TTC549 (cell line): ENCODE measurements around the gene CLEC4C.
"Not testable (repeated sequence)": the region's sequence is repeated elsewhere in the genome, so short reads cannot be mapped to it uniquely, and the experiment has no call there.

Experiments used
- FAIRE-seq: peaks from 2 replicates; lab custom pipeline; 2012; peaks lifted over from hg19 to GRCh38; lab: Jason Lieb, UNC

CLEC4C gene, protein sequence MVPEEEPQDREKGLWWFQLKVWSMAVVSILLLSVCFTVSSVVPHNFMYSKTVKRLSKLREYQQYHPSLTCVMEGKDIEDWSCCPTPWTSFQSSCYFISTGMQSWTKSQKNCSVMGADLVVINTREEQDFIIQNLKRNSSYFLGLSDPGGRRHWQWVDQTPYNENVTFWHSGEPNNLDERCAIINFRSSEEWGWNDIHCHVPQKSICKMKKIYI

GRCh38 chr12:7747246-7747645, at the start of gene CLEC4C:
Gene CLEC4C (minus strand): TSS chr12:7747375. CDS start chr12:7747348, 27 bp downstream.
- no peak for FAIRE-seq

GRCh38 chr12:7793211-7793610, 46.0 kb upstream of the CLEC4C start:
- no peak for FAIRE-seq

- not testable (repeated sequence) for FAIRE-seq
Observed at GRCh38 chr12:7788884-7789528, 41.8 kb upstream of the CLEC4C start, which contains the start of gene NANOG. Gene NANOG (plus strand): TSS chr12:7789402. CDS start chr12:7789615, 213 bp downstream.

DNA sequence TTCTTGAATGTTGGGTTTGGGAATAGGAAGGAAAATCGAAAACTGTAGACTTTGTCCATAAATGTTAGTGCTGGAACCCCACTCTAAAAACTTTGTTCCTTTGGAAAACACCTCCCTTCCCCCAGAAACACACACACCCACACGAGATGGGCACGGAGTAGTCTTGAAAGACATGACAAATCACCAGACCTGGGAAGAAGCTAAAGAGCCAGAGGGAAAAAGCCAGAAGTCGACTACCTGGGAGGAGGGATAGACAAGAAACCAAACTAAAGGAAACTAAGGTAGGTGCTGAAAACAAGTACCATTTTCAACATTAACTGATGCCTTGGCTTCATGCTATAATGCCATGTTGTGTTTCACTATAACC, 41.1 kb upstream of the CLEC4C start:
- FAIRE-seq = no peak

DNA sequence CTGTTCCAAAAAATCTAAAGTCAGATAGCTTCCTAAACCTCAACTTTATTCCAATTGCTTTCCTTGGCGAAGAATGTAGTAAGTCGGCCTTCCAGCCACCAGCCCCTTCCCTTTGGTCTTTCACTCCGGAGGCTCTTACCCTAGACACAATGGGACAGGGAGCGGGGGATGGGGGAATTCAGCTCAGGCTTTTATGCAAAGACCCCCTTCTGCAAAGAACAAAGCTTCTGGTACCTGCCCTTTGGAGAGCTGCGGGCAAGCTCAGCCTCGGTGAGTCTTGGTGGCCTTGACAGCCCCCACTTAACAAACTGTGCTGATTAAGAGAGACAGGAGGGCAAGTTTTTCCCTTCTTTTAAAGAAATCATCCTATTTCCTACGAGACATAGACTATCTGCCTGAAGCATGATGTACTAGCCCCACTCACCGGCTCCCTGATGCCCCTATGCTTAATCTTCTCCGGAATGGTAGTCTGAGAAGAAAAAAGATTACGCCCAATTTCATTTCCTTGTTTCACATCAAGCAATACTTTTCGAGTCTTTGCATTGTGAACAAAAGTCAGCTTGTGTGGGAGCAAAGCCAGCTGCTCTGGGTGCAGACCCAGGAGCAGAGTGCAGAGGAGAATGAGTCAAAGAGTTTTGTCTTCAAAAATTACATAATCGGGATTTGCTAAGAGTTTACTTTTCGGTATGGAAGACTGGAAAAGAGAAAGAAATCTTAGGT, 40.6 kb upstream of the CLEC4C start:
- no peak for FAIRE-seq

DNA sequence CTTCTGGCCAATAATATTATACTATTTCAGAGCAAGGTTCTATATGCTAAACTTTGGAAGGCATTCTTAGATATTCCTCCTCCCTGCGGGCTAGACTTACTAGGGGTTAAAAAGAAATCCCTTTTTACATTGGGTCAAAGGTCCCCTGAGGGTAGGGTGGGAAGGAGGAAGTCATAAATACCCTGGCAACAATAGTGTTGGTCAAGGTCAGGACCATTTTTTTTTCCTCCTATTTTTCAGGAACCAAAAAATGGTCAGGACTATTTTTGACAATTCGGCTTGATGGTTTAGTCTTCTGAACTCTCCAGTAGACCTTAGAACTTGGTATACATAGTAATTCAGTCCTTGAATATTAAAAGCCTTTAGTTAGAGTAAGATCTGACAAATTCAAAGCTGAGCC, 37.5 kb upstream of the CLEC4C start:
- FAIRE-seq = no peak

DNA sequence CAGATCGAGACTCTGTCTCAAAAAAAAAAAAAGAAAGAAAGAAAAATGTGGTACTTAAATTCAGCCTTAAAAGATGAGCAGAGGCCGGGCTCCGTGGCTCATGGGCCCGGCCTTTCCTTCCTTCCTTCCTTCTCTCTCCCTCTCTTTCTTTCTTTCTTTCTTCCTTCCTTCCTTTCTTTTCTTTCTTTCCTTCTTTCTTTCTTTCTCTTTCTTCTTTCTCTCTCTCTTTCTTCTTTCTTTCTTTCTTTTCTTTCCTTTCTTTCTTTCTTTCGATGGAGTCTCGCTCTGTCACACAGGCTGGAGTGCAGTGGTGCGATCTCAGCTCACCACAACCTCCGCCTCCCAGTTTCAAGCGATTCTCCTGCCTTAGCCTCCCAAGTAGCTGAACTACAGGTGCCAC, 36.3 kb upstream of the CLEC4C start:
- not testable (repeated sequence) for FAIRE-seq

- FAIRE-seq = no peak
Observed at GRCh38 chr12:7782055-7782454, 34.9 kb upstream of the CLEC4C start.

DNA sequence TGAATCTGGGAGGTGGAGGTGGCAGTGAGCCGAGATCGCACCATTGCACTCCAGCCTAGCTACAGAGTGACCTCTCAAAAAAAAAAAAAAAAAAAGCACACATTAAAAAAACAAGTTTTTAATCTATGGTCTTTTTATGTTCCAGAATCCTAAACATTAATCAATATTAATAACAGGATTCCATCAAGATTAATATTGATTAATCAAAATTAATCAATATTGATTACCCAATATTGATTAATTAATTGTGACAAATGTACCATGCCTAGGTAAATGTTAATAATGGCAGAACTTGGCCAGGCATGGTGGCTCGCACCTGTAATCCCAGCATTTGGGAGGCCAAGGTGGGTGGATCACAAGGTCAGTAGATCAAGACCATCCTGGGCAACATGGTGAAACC, 34.1 kb upstream of the CLEC4C start:
- FAIRE-seq = no peak

DNA sequence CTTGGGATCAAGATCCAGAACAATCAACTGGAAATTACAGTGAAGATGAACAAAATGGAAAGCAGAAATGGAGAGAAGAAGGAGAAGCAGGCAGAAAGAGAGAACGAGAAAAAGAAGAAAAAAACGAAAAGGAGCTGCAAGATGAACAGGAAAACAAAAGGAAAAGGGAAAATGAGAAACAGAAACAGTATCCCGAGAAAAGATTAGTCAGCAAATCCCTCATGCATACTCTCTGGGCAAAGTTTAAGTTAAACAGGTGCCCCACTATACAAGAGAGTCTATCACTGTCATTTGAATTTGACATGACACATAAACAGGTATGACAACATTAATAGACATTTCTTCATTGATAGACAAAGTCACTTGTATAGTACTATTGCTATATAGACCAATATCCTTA, 22.8 kb upstream of the CLEC4C start:
- no peak for FAIRE-seq

DNA sequence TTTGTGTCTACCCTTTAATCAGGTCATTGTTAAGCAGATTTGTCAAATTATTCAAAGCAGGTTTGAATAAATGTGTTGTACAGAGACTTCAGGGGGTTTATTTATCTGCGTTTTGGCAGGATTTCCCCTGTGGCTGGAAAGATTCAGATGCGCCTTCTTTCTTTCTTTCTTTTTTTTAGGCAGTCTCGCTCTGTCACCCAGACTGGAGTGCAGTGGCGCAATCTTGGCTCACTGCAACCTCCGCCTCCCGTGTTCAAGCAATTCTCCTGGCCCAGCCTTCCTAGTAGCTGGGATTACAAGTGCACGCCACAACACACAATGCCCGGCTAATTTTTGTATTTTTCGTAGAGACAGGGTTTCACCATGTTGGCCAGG, 11.6 kb upstream of the CLEC4C start:
- no peak for FAIRE-seq

- no peak for FAIRE-seq
Observed at GRCh38 chr12:7756993-7757392, 9.8 kb upstream of the CLEC4C start.

GRCh38 chr12:7755668-7756067, 8.5 kb upstream of the CLEC4C start:
- FAIRE-seq = not testable (repeated sequence)

- FAIRE-seq = not testable (repeated sequence)
Observed at GRCh38 chr12:7751941-7752922, 5.1 kb upstream of the CLEC4C start.

DNA sequence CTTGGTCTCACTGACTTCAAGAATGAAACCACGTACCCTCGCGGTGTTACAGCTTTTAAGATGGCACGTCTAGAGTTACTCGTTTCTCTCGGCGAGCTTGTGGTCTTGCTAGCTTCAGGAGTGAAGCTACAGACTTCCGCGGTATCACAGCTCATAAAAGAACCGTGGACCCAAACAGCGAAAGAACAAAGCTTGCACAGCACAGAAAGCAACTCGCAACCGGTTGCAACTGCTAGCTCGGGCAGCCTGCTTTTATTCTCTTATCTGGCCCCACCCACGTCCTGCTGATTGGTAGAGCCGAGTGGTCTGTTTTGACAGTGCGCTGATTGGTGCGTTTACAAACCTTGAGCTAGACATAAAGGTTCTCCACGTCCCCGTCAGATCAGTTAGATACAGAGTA, 4.2 kb upstream of the CLEC4C start:
- FAIRE-seq = no peak

- FAIRE-seq = no peak
Observed at GRCh38 chr12:7750350-7750749, 3.2 kb upstream of the CLEC4C start.

- FAIRE-seq = no peak
Observed at GRCh38 chr12:7749442-7749841, 2.3 kb upstream of the CLEC4C start.

DNA sequence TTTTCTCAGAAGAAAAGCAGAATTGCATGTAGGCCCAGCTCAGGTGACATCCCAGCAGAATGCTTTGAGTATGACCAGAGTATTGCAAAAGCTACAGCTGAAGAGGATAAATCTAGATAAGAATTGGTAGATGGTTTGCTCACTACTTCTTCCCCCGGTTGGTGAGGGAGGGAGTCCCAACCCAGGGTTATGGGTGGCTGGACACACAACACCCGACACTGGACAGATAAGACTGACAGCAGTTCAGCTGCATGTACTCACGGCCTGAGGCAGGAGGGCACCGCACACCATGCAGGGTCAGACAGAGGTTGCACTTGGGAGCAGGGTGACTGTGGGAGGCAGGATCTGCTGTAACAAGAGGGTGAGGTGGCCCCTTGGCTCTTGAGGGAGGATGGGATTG, 1.7 kb upstream of the CLEC4C start:
- no peak for FAIRE-seq

- no peak for FAIRE-seq
Observed at GRCh38 chr12:7732993-7733392, 14.2 kb downstream of the CLEC4C start.

- no peak for FAIRE-seq
Observed at GRCh38 chr12:7731486-7731885, 15.7 kb downstream of the CLEC4C start.

DNA sequence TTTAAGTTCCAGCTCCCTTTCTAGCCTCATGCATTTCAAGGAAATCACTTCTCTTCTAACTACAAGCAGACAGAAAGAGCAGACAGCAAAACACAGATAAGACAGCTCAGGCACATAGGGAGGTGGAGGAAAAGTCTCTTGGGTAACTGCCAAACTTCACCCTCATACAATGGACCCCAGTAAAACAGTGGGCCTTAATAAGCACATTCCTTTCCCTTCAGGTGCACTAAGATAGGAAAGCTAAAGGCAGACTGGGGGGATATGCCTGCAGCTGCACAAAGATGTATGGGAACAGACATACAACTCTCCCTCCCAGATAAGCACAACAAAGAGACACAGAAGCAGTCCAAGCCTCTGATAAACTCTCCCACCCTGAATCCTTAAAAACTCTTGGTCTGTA, 16.2 kb downstream of the CLEC4C start:
- FAIRE-seq = not testable (repeated sequence)

DNA sequence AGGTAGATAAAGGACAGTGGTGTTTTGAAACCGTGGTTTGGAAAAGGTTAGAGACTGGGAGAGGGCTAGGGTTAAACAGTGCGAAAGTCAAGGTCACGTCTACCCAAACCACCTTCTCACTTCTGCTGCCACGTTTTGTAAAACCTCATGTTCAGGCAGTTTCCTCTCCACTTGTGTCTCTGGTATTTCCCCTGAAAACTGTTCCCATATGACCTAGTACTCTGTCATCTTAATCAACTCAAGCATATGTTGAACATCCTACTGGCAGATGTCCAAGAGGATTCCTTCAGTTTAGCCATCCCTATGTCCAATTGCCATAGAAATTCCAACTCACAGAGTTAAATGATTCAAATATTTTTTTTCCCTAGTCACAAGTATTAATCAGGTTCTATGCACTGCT, 17.4 kb downstream of the CLEC4C start:
- no peak for FAIRE-seq
